B cell (primary cell): ENCODE data around the gene BDH1. TPM values are rescaled to one million over a fixed set of nuclear protein-coding genes. Genes with fewer than 3 reads are reported as not detected.

Source experiments
- ATAC-seq: fragments of 200-7000 bp; cut with Tn5 transposase; one replicate; pipeline ENCODE4 v1.10.0; 2021; ENCODE audit warnings: low read depth, mild to moderate bottlenecking, moderate number of reproducible peaks, moderate library complexity
- CTCF ChIA-PET: fragments of 350-600 bp; sonication (Branson Sonifier 250); formaldehyde crosslinking; loops from one replicate; lab custom pipeline; 2021; ENCODE audit warnings: antibody characterized with exemption, inconsistent platforms; lab: Charles Lee
- POLR2A ChIA-PET: fragments of 350-600 bp; sonication (Branson Sonifier 250); formaldehyde crosslinking; loops from one replicate; lab custom pipeline; 2021; ENCODE audit warnings: antibody characterized with exemption; lab: Charles Lee
- DNase-seq: peaks from one replicate; pipeline ENCODE4 v3.0.0; 2013
- H2AFZ ChIP-seq: 2 replicates; pipeline ENCODE4 v1.6.1; 2012; ENCODE audit warnings: mild to moderate bottlenecking, low read depth, low read length; ENCODE audit not compliant: insufficient read depth, poor library complexity, severe bottlenecking
- H3K27ac ChIP-seq, 2 donors: 1 replicate in 1 of 2; 2 replicates in 1 of 2; pipeline ENCODE4 v1.5.1; 2012 to 2013; ENCODE audit warnings: low read length in 2 of 2, mild to moderate bottlenecking in 2 of 2, moderate library complexity in 1 of 2
- H3K27me3 ChIP-seq, 4 experiments: fragments of 200-600 bp in 1 of 4; sonication (generic) in 1 of 4; replicated peaks in 1 of 4; 1 replicate in 2 of 4; 2 replicates in 2 of 4; pipeline versions ENCODE4 v1.6.1 to v1.7.0; 2013 to 2016; ENCODE audit warnings: low read length in 3 of 4, mild to moderate bottlenecking in 2 of 4, mixed read lengths in 1 of 4, moderate library complexity in 1 of 4; ENCODE audit not compliant: insufficient read depth in 4 of 4, control insufficient read depth in 3 of 4; ENCODE audit errors: control extremely low read depth in 1 of 4
- H3K36me3 ChIP-seq, 2 experiments: replicated peaks in 1 of 2; 1 replicate in 1 of 2; 2 replicates in 1 of 2; pipeline versions ENCODE4 v1.6.1 to v1.7.1; 2013; ENCODE audit warnings: low read length in 1 of 2; ENCODE audit not compliant: insufficient read depth in 2 of 2, control insufficient read depth in 1 of 2; ENCODE audit errors: control extremely low read depth in 1 of 2, extremely low read depth in 1 of 2
- H3K4me1 ChIP-seq, 2 donors: fragments of 200-600 bp in 1 of 2; sonication (generic) in 1 of 2; 1 replicate in 1 of 2; 2 replicates in 1 of 2; pipeline versions ENCODE4 v1.5.1 to v1.6.1; 2013 to 2017; ENCODE audit warnings: low read length in 2 of 2; ENCODE audit not compliant: control insufficient read depth in 2 of 2, insufficient read depth in 2 of 2
- H3K4me2 ChIP-seq: replicated peaks from 2 replicates; pipeline ENCODE3; 2012; ENCODE audit warnings: mild to moderate bottlenecking, low read depth, low read length; ENCODE audit not compliant: poor library complexity, severe bottlenecking
- H3K4me3 ChIP-seq, 5 experiments: fragments of 200-600 bp in 1 of 5; sonication (generic) in 1 of 5; 1 replicate in 3 of 5; 2 replicates in 2 of 5; pipeline versions ENCODE4 v1.5.1 to v1.7.0; 2011 to 2016; ENCODE audit warnings: low read length in 4 of 5, mild to moderate bottlenecking in 4 of 5, low read depth in 2 of 5, control low read depth in 1 of 5, moderate library complexity in 1 of 5; ENCODE audit not compliant: insufficient read depth in 1 of 5; ENCODE audit errors: control extremely low read depth in 1 of 5, extremely low read depth in 1 of 5
- H3K79me2 ChIP-seq: fragments of 200-600 bp; sonication (generic); one replicate; pipeline ENCODE4 v1.6.0; 2016; ENCODE audit warnings: low read length; ENCODE audit not compliant: control insufficient read depth, insufficient read depth
- H3K9ac ChIP-seq: fragments of 200-600 bp; sonication (generic); 2 replicates; pipeline ENCODE4 v1.6.1; 2017; ENCODE audit warnings: mild to moderate bottlenecking, low read length, moderate library complexity
- H3K9me3 ChIP-seq, 3 donors: one replicate each; pipeline versions ENCODE4 v1.6.1 to v1.7.1; 2013; ENCODE audit warnings: low read length in 2 of 3; ENCODE audit not compliant: control insufficient read depth in 2 of 3, insufficient read depth in 1 of 3; ENCODE audit errors: control extremely low read depth in 1 of 3
- H4K20me1 ChIP-seq: 2 replicates; pipeline ENCODE4 v1.6.0; 2012; ENCODE audit warnings: mild to moderate bottlenecking, low read length; ENCODE audit not compliant: insufficient read depth, control insufficient read depth, poor library complexity, severe bottlenecking
- H3K27ac Mint-ChIP-seq: one replicate; pipeline ENCODE4 v1.8.0; 2021; ENCODE audit warnings: mixed read lengths
- H3K27me3 Mint-ChIP-seq: one replicate; pipeline ENCODE4 v1.8.0; 2021; ENCODE audit warnings: mixed read lengths
- H3K4me1 Mint-ChIP-seq: one replicate; pipeline ENCODE4 v1.8.0; 2021; ENCODE audit warnings: mixed read lengths
- H3K4me3 Mint-ChIP-seq: one replicate; pipeline ENCODE4 v1.8.0; 2021; ENCODE audit warnings: mixed read lengths
- H3K9me3 Mint-ChIP-seq: one replicate; pipeline ENCODE4 v1.8.0; 2022; ENCODE audit warnings: mixed read lengths; ENCODE audit not compliant: insufficient read depth
- CTCF ChIP-seq: fragments of 200-600 bp; IDR thresholded peaks from one replicate; pipeline ENCODE4 v1.8.0; 2022; ENCODE audit warnings: antibody characterized with exemption, mild to moderate bottlenecking
- EZH2 ChIP-seq: IDR thresholded peaks from 2 replicates; pipeline ENCODE4 v1.6.1; 2012; ENCODE audit warnings: borderline replicate concordance, low read depth, mild to moderate bottlenecking, moderate library complexity, low read length; ENCODE audit not compliant: insufficient read depth, poor library complexity, severe bottlenecking
- WGBS: methylation state at CpG from one replicate; pipeline ENCODE4 v1.1.5; 2013; ENCODE audit warnings: missing lambda C conversion rate; ENCODE audit not compliant: insufficient coverage; 5-methylcytosine and 5-hydroxymethylcytosine counted together
- intact Hi-C: fragments of 100-400 bp; cut with micrococcal nuclease; formaldehyde crosslinking; loops from one replicate; pipeline ENCODE4 v1.10.0; 2022
- polyA plus RNA-seq: library from polyadenylated mRNA; depleted of rRNA; stranded (reverse); fragments of >200 nt; gene quantifications from 2 replicates; pipeline ENCODE4 v1.2.3, GENCODE V29; 2012
- total RNA-seq, 2 donors: library from RNA; stranded (reverse); fragments of 120-200 nt in 1 of 2; gene quantifications; 1 replicate in 1 of 2; 2 replicates in 1 of 2; pipeline versions ENCODE4 v1.2.3 to v1.2.4, GENCODE V29; 2013 to 2022

BDH1 gene
- total and polyA plus RNA-seq, 2 donors (not counting 1 experiment from before 2014, with no cell fraction given) = 21.1 to 59.3 TPM

DNA sequence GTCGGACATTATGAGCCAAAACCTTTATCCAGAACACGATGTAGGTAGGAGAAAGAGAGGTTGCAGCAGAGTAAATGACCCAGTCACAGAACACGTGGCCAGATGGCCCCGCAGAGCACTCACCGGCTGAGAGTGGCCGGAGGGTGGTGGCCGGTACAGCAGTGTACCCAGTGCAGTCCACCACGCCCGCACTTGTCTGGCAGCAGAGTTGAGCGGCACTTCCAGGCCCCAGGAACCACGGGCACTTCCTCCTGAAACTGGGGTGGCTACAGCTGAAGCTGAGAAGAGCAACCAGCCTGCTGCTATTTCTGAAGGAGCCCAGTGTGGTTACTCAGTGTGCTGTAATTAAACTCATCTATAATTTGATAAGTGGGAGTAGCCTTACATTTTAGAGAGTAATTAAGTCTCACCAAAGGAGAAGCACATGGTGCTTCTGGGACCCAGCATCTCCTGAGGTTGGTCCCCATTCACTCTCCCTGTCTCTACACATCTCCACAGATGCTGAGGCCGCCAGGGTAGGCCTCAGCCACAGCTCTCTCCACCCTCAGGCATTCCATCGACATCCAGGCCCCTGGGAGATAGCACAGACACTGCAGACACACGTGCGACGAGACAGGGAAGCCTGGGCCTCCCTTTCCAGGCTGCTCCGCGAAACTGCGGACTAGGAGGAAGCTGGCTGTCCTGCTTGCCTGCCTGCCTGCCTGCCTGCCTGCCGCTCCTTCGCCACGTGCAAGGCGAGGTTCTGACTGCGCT, 49.8 kb downstream of the BDH1 start:
- Mint-ChIP-seq H3K4me1 (peaks cover 4% of the 10 kb centered on the region), H3K27ac (no peak overlapping the region), H3K9me3 (no peaks in the 10 kb centered on the region), H3K27me3 (no peaks in the 10 kb centered on the region), H3K4me3 (no peak overlapping the region)
- H3K4me3 ChIP-seq = no peak overlapping the region
- ATAC-seq = no peak
- no peaks in the 10 kb centered on the region for H4K20me1 ChIP-seq
- no peak overlapping the region for H3K4me2 ChIP-seq
- H3K27me3 ChIP-seq = peaks cover 0 to 6% (median 3%) of the 10 kb centered on the region in 4 experiments
- POLR2A ChIA-PET = no interaction called here
- CTCF ChIA-PET = interaction anchor here (1.2 to 1.5 kb wide), 2 partner anchors 249 to 281 kb away, joined by 4 to 5 read pairs; no protein-coding TSS in a partner anchor
- H3K9ac ChIP-seq = no peak overlapping the region
- H2AFZ ChIP-seq = no peak overlapping the region
- intact Hi-C loops = no loop called here
- no peaks in the 10 kb centered on the region for H3K79me2 ChIP-seq
- no peak overlapping the region for H3K27ac ChIP-seq
- no peak for TF ChIP-seq EZH2
- no peak for TF ChIP-seq CTCF
- no peak for DNase-seq
- peaks cover 0 to 11% (median 4%) of the 10 kb centered on the region in 3 donors for H3K9me3 ChIP-seq
- H3K36me3 ChIP-seq = no peaks in the 10 kb centered on the region
- peaks cover 4 to 8% of the 10 kb centered on the region in 2 donors for H3K4me1 ChIP-seq
- WGBS = 77% methylated on average over 24 of the region's 24 CpGs

DNA sequence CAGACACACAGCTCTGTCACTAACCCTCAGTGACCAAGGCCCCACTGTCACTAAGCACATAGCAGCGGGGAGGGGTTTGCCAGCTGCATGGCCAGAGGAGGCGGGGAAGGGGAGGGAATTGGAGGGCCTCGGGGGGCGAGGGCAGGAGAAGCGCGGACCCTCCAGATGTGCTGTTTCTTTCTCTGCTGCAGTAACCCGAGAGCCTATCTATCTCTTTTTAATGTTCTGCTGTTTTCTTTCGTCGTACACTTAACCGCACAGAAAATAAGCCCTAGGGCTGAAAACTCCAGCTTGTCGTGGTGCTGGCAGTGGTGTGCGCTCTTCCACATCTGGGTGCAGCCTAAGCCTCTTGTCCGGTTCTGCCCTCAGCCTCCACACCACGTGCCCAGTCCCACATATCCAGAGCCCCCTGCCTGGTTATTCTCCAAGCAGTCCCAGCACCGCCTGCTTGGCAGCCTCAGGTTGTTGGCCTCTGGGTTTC, 51.1 kb downstream of the BDH1 start:
- Mint-ChIP-seq H3K27ac (no peak overlapping the region), H3K9me3 (no peaks in the 10 kb centered on the region), H3K4me3 (no peak overlapping the region), H3K4me1 (no peaks in the 10 kb centered on the region), H3K27me3 (no peaks in the 10 kb centered on the region)
- Histone ChIP-seq H4K20me1 (no peaks in the 10 kb centered on the region), H3K9ac (no peak overlapping the region), H2AFZ (no peak overlapping the region), H3K4me1 (peaks cover under 1% of the 10 kb centered on the region in 2 donors), H3K36me3 (no peaks in the 10 kb centered on the region), H3K4me2 (no peak overlapping the region), H3K9me3 (peaks cover 0 to 11% (median 4%) of the 10 kb centered on the region in 3 donors), H3K27ac (no peak overlapping the region), H3K79me2 (no peaks in the 10 kb centered on the region), H3K27me3 (peaks cover 0 to 2% (median under 1%) of the 10 kb centered on the region in 4 experiments), H3K4me3 (no peak overlapping the region)
- TF ChIP-seq CTCF (no peak), EZH2 (no peak)
- intact Hi-C loops = no loop called here
- WGBS = 88% methylated on average over 14 of the region's 15 CpGs
- ATAC-seq (no peak), DNase-seq (no peak)
- CTCF ChIA-PET = interaction anchor here (1.5 kb wide), 1 partner anchor 248 kb away, joined by 4 read pairs; no protein-coding TSS in a partner anchor
- POLR2A ChIA-PET = no interaction called here
